SW 1271 (cell line): ENCODE data around the gene PAAF1.
"Not testable (repeated sequence)": the region's sequence is repeated elsewhere in the genome, so short reads cannot be mapped to it uniquely, and the experiment has no call there.

ENCODE experiments used
- DNase-seq, 2 experiments: peaks; one replicate each; lab custom pipeline; 2025; lab: John Stamatoyannopoulos, UW

PAAF1 gene

DNA sequence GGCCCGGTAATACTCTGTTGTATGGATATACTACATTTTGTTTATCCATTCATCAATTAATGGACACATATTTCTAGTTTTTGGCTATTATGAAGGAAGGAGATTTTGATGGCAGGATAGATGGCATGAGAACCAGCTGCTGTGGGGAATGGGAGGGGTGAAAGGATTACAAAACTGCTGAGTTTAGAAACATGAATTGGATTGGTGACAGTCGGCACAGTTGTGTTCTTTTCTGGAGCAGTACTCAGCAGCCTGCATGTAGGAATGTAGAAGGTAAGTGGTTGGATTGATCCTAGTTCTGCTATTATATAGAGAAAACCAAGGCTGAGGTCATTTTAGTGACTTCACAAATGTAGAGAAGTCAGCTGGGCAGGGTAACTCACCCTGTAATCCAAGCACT lies 7.1 kb downstream of the PAAF1 start:
- no peak for DNase-seq

DNA sequence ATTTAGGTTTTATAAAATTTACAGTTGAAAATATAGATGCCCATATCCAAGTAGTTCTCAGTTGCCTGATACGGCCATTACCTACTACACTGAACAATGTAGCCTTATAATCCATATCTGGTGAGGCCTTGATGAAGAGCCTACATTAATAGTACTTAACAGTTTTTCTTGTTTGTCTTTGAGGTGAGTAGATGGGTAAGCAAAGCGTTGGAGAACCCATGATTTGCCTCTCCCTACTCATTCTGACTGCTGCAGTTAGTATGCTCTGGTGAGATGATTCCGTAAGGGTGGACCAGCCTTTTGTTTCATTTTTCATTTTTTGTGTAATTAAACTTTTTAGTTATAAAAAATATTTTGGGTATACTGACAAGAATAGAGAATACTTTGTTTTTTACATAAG lies 11.4 kb downstream of the PAAF1 start:
- no peak for DNase-seq

DNA sequence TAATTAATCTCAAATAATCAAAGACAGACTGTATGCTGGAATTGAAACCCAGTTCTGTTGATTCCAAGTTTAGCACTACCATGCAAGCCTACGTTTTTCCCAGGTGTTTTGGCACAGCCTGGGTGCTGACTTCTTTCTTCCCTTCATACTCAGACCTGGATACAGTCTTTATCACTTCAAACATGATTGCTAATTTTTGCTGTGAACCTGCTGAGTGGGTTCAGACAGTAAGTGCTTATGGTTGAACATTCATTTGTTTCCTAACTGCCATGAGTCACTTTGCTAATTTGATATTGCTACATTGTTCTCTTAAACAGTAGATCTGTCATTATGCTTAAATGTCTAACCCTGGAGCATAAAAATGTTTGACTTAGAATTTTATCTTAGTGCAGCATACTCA lies 12.2 kb downstream of the PAAF1 start:
- DNase-seq: no peak

DNA sequence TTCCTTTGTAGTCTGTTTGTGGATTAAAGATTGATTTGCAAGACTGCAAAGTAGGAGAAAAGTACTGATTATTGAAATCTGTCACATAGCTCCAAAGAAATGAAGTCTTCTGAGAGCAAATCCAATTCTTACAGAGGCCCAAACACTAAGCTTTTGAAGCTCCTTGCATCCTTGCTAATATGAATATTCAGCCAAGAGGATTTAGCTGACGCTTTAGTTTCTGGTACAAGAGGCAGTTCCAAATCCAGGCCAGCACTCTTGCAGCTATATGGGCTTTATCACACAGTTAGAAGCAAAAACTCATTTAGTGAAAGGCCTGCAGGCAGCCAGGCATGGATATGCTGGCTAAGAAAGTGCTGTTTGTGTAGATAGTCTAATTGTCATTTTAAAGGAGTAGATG lies 12.7 kb downstream of the PAAF1 start:
- no peak for DNase-seq

DNA sequence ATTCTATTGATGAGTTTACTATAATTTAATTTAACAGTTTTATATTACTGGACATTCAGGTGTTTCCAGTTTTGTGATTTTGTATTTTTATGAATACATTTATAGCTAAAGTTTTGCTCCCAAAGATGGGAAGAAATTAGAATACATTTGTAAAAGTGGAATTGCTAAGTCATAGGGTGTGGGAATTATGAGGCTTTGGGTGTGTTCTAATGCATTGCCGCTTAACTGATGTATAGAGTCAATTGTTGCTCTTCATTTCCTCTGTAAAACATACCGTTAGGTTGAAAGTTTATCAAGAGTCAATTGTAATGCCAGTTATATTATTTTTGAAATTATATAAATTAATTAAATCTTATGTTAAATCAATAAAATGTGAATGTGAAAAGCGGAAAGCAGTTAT lies 16.2 kb downstream of the PAAF1 start:
- DNase-seq: no peak

DNA sequence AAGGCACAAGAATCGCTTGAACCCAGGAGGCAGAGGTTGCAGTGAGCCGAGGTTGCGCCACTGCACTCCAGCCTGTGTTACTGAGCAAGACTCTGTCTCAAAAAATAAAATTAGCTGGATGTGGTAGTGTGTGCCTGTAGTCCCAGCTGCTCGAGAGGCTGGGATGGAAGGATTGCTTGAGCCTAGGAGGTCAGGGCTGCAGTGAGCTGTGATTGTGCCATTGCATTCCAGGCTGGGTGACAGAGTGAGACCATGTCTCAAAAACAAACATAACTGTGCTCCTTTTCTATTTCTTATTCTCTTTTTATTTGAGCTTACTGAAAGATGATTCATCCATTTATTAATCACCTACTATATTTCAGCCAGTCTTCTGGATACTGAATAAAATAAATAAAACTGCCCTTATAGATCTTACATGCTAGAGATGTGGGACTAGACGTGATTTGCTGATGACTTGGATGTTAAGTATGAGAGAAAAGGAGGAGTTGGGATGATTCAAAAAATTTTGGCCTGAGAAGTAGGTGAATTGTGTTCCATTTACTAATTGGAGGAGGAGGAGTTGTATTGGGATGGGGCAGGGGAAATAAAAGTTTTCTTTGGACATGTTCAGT lies 18.0 kb downstream of the PAAF1 start:
- no peak for DNase-seq

DNA sequence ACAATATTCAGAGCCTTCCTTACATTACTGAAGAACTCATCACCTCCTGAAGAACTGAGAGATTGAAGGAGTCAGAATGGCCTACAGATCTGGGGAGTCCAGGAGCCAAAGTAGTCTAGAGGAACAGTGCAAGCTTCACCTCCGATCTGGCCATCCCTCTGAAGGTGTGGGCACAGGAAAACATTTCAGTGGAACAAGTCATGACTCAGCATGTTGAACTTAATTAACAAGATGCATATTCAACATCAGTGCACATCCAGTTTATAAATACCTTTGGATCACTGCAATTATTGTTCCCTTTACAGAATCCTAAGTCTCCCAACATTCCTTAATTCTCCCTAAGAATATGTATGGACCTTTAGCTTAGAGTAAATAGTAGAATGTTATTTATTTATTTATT lies 25.5 kb downstream of the PAAF1 start:
- no peak for DNase-seq

DNA sequence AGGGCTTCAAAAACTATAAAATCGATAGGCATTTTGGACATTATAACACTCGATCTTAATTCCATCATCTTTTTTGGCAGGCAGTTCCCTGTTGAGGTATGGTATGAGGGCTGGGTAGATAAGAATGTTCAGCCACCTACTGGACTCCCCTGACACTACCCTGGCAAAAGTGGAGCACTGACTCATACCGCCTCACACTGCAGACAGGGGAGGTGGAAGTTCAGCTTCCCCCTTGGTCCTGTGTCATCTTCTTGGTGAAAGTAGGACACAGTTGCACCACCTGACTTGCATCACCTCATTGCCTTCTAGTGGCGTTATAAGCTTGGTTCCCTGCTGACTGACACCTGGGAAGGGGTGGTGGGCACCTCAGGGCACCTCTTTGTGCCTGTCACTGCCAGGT lies 30.4 kb downstream of the PAAF1 start:
- DNase-seq: peak in 1 of 2 experiments; percentile 39

DNA sequence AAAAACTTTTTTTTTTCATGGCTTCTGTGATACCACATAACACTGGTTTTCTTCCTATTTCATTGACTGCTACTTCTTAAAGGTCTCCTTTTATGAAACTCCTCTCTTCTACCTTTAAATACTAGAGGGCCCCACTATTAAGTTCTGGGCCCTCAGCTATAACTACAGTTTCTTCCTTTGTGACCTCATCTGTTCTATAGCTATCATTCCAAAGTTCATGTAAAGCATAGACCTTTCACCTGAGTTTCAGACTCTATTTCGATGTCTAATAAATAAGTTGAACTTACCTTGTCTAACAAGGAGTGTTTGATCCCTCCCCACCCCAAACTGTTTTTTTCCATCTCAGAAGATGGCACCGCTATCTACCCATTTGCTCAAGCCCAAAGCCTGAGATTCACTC lies 35.2 kb downstream of the PAAF1 start:
- DNase-seq: no peak

DNA sequence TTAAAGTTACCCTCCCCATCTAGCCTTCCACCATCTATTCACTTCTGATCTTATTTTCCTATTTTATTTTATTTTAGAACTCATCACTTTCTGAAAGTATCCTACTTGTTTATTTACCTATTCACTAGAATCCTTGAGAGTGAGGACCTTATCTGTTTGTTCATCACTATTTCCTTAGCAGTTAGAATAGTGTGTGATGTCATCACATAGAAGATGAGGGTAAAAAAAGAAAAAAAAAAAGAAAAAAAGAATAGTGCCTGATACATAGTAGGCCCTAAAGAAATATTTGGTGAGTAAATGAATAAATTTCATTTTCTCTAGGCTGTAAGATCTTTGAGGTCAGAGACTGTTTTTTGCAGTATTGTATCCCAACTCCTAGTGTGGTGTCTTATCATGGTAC lies 36.7 kb downstream of the PAAF1 start:
- no peak for DNase-seq

DNA sequence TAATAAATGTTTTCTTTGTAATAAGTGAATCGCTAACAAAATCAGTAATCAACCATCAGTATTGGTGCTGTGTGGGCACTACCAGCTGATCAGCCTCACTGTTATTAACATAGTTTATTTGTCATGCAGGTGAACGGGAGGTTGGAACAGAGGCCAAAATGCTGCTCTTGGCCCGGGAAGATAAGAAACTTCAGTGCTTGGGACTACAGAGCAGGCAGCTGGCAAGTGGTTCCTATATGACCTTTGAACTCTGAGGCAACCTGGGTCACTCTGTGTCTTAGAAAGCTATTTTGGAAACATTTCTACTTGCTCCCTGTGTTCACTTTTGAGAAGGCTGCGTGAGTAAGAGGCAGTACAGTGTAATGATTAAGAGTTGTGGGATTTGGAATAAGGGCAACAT lies 37.5 kb downstream of the PAAF1 start:
- no peak for DNase-seq

DNA sequence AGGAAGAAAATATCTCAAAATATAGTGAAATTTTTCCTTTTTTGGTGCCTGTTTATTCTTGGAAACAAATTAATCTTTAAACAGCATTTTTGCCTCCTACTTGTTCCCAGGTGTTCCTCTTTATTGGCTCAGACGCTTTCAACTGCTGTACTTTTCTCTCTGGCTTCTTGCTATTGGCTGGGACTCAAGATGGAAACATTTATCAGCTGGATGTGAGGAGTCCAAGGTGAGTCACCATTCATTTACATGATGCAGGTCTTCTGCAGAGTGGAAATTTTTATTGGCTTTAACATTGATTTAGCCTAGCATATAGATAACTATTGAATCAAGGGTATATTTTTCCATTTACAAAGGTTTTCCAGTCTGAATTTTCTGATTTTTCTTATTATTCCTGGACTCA lies 39.6 kb downstream of the PAAF1 start:
- DNase-seq: no peak

DNA sequence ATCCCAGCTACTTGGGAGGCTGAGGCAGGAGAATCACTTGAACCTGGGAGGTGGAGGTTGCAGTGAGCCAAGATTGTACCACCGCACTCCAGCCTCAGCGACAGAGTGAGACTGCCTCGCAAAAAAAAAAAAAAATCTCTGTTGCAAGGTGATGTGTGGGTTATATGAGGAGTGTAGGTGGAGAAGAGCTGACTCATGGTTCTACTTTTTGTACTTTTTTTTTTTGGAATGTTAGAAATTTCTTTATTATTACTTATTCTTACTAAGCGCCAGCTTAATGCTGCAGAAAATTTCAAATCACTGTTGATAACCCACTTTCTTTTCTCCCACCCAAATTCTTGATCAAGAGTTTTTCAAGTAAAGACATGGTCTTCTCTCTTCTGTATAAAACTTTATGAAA lies 44.4 kb downstream of the PAAF1 start:
- no peak for DNase-seq

DNA sequence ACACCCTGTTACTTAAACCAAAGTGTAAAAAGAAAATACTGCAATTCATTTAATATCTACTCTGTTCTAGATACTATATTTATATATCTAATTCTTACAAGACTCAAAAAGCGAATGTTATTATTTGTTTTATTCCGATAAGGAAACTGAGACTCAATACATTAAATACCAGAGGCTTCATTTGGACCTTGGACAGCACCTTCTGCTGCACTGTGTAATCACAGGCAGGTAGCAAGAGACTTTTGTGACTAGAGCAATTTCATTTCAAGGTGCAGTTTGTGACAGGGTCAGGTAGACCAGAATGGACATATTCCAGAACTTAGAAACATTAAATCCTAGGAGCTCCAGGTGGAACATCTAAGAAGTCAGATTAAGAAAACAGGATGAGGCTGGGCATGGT lies 52.6 kb downstream of the PAAF1 start:
- no peak for DNase-seq

DNA sequence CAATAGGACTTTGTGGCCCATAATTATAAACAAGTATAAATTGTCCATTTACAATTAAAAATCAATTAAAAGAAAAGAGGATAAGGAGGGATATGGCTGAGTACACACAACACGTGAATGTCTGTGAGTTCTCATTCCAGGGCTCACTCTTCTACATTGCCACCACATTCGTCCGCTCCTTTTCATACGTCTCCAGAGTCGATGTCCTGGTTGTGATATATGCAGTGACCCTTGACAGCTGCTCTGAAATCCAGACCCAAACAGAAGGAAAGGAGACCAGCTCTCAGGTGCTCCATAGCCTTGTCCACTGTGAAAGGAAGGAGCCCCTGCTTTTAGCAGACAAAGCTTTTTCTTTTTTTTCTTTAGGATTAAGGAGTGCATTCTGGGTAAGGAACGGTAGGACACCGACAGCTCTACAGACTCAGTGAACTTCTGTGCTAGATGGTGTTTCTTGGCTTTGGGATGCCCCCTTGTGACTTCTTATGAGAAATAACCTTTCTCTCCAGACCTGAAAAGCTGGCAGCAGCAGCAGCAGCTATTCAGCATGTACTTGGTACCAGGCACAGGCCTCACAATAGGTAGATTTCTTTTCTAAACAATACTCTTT lies 54.3 kb downstream of the PAAF1 start:
- DNase-seq: peak; percentile 62 to 87

DNA sequence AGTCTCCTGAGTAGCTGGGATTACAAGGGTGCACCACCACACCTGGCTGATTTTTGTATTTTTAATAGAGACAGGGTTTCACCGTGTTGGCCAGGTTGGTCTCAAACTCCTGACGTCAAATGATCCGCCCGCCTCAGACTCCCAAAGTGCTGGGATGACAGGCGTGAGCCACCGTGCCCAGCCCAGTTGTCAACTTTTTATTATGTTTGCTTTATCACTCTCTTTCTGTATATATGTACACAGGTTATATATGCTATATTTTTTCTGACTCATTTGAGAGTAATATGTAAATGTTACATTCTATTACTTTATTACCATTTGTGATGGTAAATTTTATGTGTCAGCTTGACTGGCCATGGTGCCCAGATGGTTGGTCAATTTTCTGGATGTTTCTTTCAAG lies 55.2 kb downstream of the PAAF1 start:
- DNase-seq: no peak

DNA sequence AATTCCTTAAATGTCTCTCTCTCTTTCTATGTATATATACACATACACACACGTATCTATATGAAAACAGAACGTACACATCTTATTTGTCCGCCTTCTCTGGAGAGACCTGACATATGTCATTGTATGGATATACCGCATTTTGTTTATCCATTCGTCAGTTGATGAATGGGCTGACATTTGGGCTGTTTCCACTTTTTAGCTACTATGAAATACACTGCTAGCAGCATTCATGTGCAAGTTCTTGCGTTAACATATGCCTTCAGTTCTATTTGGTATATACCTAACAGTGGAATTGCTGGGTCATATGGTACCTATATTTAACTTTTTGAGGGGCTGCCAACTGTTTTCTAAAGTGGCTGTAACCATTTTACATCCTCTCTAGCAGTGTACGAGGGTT lies 56.0 kb downstream of the PAAF1 start:
- DNase-seq: no peak

DNA sequence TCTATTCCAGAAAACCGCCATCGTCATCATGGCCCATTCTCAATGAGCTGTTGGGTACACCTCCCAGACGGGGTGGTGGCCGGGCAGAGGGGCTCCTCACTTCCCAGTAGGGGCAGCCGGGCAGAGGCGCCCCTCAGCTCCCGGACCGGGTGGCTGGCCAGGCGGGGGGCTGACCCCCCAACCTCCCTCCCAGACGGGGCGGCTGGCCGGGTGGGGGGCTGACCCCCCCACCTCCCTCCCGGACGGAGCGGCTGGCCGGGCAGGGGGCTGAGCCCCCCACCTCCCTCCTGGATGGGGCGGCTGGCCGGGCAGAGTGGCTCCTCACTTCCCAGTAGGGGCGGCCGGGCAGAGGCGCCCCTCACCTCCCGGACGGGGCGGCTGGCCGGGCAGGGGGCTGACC lies 59.2 kb downstream of the PAAF1 start:
- not testable (repeated sequence) for DNase-seq

DNA sequence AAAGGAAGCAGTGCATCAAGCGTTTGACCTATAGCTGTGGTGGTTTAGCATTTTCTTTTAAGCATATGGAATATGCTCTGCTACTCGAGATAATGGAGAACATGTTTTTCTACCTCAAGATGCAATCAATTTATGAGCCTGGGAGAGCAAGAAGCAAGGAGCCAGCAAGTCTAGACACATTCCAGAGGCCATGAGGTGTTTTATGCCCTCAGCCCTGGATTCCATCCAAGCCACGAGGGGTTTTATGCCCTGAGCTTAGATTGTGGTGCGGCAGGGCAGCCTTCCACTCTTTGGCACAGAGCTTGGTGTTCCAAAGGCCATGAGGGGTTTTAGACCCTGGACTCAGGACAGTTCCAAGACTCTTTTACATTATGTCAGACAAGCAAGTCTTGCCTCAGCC lies 62.3 kb downstream of the PAAF1 start:
- DNase-seq: no peak

DNA sequence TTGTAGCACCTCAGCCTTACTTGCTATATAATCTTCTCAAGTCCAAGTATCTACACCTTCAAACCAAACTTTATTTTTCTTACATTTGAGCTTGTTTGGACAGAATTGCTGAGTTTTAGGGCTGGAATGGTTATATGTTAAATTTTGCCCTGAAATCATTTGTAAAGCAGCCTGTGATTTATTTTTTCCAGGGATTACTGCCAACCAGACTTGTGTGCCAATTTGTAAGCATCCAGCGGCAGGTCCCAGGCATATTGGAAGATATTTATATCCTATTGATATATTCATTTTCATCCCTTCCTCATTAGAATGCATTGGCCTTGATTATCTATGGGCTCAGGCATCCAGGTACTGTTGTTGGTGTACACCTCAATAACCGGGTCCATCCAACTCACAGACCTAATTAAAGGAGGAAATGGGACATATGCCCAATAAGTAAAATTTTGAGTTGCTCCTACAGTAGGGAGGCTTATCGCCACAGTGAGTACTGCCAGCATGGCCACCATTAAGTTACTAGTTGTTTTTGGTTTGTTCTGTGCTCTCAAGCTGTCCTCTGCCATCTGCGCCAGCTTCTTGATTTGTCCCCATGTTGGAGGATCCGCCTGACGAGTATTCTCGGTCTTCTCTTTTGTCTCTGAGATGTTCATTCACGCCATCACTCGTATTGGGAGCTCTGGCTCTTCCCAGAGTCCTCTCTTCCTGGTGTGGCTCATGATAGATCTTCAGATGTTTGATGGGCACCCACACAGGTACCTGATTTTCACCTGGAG lies 64.2 kb downstream of the PAAF1 start:
- DNase-seq: no peak

DNA sequence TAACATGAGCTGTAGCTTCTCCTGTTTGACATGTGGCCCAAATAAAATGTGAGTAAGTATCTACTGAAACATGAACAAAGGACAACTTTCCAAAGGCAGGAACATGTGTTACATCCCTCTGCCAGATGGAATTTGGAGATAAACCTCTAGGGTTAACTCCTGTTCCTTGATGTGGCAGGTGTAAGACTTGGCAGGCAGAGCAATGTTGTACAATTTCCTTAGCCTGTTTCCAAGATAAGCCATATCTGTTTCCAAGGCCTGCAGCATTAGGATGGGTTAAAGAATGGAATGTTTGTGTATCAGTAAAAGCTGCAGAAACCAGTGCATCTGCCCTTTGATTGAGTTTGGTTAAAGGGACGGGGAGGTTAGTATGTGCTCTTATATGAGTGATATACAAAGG lies 65.2 kb downstream of the PAAF1 start:
- DNase-seq: no peak

DNA sequence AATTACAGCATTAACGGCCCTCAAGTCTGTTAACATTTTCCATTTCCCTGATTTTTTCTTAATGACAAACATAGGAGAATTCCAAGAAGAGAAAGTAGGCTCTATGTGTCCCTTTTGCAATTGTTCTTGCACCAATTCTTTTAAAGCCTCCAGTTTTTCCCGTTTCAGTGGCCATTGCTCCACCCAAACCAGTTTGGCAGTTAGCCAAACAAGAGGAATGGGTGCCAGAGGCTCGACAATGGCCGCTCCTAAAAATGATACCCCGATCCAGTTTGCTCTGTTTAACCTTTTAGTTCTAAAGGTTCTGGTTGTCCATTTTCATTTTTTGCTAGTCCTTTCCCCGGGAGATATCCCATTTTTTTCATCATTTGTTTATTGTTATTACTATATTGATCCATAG lies 67.3 kb downstream of the PAAF1 start:
- DNase-seq: no peak

DNA sequence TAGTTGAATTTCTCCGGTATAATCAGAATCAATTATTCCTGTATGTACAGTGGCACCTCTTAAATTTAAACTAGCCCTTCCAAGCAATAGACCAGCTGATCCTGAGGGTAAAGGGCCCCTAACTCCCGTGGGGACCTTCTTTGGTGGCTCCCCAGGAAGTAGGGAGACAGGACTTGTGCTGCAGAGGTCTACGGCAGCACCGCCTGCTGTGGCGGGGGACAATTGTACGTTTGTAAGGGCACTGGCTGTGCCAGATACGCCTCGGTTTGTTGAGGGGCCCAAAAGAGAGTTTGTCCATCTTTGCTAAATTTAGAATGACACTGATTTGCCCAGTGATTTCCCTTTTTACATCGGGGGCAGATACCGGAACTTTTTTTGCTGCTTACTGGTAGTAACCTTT lies 68.1 kb downstream of the PAAF1 start:
- DNase-seq: no peak

DNA sequence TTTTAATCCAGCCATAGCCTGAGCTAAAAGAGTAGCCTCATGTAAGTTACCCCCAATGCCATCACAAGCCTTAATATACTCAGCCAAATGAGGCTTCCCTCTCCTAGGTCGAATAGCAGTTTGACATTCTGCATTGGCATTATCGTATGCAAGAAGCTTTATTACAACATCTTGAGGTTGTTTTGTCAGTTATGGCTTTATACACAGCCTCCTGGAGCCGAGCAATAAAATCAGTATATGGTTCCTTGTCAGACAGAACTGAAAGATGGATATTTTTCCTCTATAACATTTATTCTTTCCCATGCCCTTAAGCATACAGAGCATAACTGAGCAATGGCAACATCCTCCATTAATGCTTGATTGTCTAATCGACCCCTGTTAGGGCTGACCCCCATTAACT lies 68.6 kb downstream of the PAAF1 start:
- DNase-seq: no peak
